GM23338 (cell line): ENCODE results near the gene DNAJB2. TPM values are rescaled to one million over a fixed set of nuclear protein-coding genes. Genes with fewer than 3 reads are reported as not detected.

Experiments
- ATAC-seq: fragments of 200-7000 bp; cut with Tn5 transposase; 3 replicates; pipeline ENCODE4 v1.9.1; 2020
- DNase-seq: peaks from one replicate; pipeline ENCODE4 v3.0.0-alpha.2; 2015; ENCODE audit warnings: low spot score
- H2AFZ ChIP-seq: fragments of 200-600 bp; sonication (generic); 2 replicates; pipeline ENCODE4 v1.8.0; 2016; ENCODE audit warnings: antibody characterized with exemption, mild to moderate bottlenecking, moderate library complexity
- H3F3A ChIP-seq: fragments of 200-600 bp; sonication (generic); replicated peaks from 2 replicates; pipeline ENCODE4 v1.8.0; 2017; ENCODE audit warnings: antibody characterized with exemption, mixed run types, low read depth
- H3K27ac ChIP-seq: fragments of 200-600 bp; sonication (generic); 2 replicates; pipeline ENCODE4 v1.6.1; 2016; ENCODE audit warnings: low read depth
- H3K27me3 ChIP-seq: fragments of 200-600 bp; sonication (generic); 2 replicates; pipeline ENCODE4 v1.8.0; 2016; ENCODE audit warnings: mild to moderate bottlenecking, mixed run types, moderate library complexity; ENCODE audit not compliant: insufficient read depth
- H3K36me3 ChIP-seq: fragments of 200-600 bp; sonication (generic); 2 replicates; pipeline ENCODE4 v1.8.0; 2016; ENCODE audit warnings: mild to moderate bottlenecking; ENCODE audit not compliant: insufficient read depth
- H3K4me1 ChIP-seq: fragments of 200-600 bp; sonication (generic); 2 replicates; pipeline ENCODE4 v1.8.0; 2016; ENCODE audit warnings: mild to moderate bottlenecking, moderate library complexity; ENCODE audit not compliant: insufficient read depth
- H3K4me2 ChIP-seq: fragments of 200-600 bp; sonication (generic); 2 replicates; pipeline ENCODE4 v1.7.1; 2017; ENCODE audit warnings: mixed run types
- H3K4me3 ChIP-seq: fragments of 200-600 bp; sonication (generic); 2 replicates; pipeline ENCODE4 v1.6.1; 2016; ENCODE audit warnings: mixed run types
- H3K79me2 ChIP-seq: fragments of 200-600 bp; sonication (generic); replicated peaks from 2 replicates; pipeline ENCODE4 v1.8.0; 2017; ENCODE audit warnings: mild to moderate bottlenecking; ENCODE audit not compliant: insufficient read depth
- H3K9me2 ChIP-seq: fragments of 200-600 bp; sonication (generic); 2 replicates; pipeline ENCODE4 v1.8.0; 2017; ENCODE audit not compliant: insufficient read depth
- H4K20me1 ChIP-seq: fragments of 200-600 bp; sonication (generic); replicated peaks from 2 replicates; pipeline ENCODE4 v1.8.0; 2017; ENCODE audit warnings: mild to moderate bottlenecking; ENCODE audit not compliant: insufficient read depth
- H3K27ac Mint-ChIP-seq: 2 replicates; pipeline ENCODE4 v1.8.0; 2020; ENCODE audit warnings: inconsistent platforms, mild to moderate bottlenecking, moderate library complexity, mixed read lengths
- H3K27me3 Mint-ChIP-seq: 3 replicates; pipeline ENCODE4 v1.8.0; 2022; ENCODE audit warnings: low read depth, mild to moderate bottlenecking, moderate library complexity, mixed read lengths, inconsistent platforms; ENCODE audit not compliant: insufficient read depth, poor library complexity
- H3K36me3 Mint-ChIP-seq: 3 replicates; pipeline ENCODE4 v1.8.0; 2021; ENCODE audit warnings: low read depth, mild to moderate bottlenecking, inconsistent platforms, moderate library complexity, mixed read lengths
- H3K4me1 Mint-ChIP-seq: 3 replicates; pipeline ENCODE4 v1.8.0; 2020; ENCODE audit warnings: mild to moderate bottlenecking, inconsistent platforms, mixed read lengths
- H3K4me3 Mint-ChIP-seq: 3 replicates; pipeline ENCODE4 v1.8.0; 2021; ENCODE audit warnings: moderate library complexity, mild to moderate bottlenecking, inconsistent platforms, mixed read lengths
- H3K9me3 Mint-ChIP-seq: 3 replicates; pipeline ENCODE4 v1.8.0; 2020; ENCODE audit warnings: moderate library complexity, mild to moderate bottlenecking, inconsistent platforms, mixed read lengths
- CREB1 ChIP-seq: fragments of 250-450 bp; sonication (Bioruptor Pico); IDR thresholded peaks from 2 replicates; pipeline ENCODE4 v1.5.0; 2020; ENCODE audit warnings: low read depth, mild to moderate bottlenecking, moderate library complexity
- EZH2phosphoT487 ChIP-seq: fragments of 200-600 bp; sonication (generic); IDR thresholded peaks from one replicate; pipeline ENCODE4 v1.8.1; 2018; ENCODE audit warnings: antibody characterized with exemption; ENCODE audit not compliant: unreplicated experiment
- JUNB ChIP-seq: IDR thresholded peaks from one replicate; pipeline ENCODE4 v1.6.1; 2016; ENCODE audit warnings: antibody characterized with exemption; ENCODE audit not compliant: unreplicated experiment
- NANOG ChIP-seq: IDR thresholded peaks from 2 replicates; pipeline ENCODE4 v1.6.1; 2016; ENCODE audit warnings: antibody characterized with exemption, borderline replicate concordance
- POLR2AphosphoS5 ChIP-seq: IDR thresholded peaks from 2 replicates; pipeline ENCODE4 v1.6.1; 2016; ENCODE audit warnings: antibody characterized with exemption, low read depth
- STAT1 ChIP-seq: IDR thresholded peaks from one replicate; pipeline ENCODE4 v1.6.1; 2016; ENCODE audit warnings: antibody characterized with exemption; ENCODE audit not compliant: unreplicated experiment
- ZNF331 ChIP-seq: fragments of 250-450 bp; sonication (Bioruptor Pico); IDR thresholded peaks from 2 replicates; pipeline ENCODE4 v1.5.0; 2020; ENCODE audit warnings: low read depth, mild to moderate bottlenecking, moderate library complexity
- ZNF462 ChIP-seq: fragments of 250-450 bp; sonication (Bioruptor Pico); IDR thresholded peaks from 2 replicates; pipeline ENCODE4 v1.5.0; 2020; ENCODE audit warnings: mild to moderate bottlenecking, moderate library complexity
- long read RNA-seq: library from polyadenylated mRNA; unstranded; transcript quantifications from one replicate; pipeline ENCODE4 v2.0.0, GENCODE V29; 2020; ENCODE audit not compliant: unreplicated experiment
- polyA plus RNA-seq: library from polyadenylated mRNA; unstranded; fragments of >200 nt; fragmentation: Nextera tagmentation; extraction: Ambion mirVana; gene quantifications from 2 replicates; pipeline ENCODE4 v1.2.1, GENCODE V29; 2016
- total RNA-seq: library from RNA; depleted of rRNA; stranded (reverse); fragments of >200 nt; shearing (Covaris generic); gene quantifications from 2 replicates; pipeline ENCODE4 v1.2.3, GENCODE V29; 2014; rRNA removed

The DNAJB2 gene
- total RNA-seq: 25.5 and 25.9 TPM in 2 replicates
- 6.4 and 9.0 TPM in 2 replicates for polyA plus RNA-seq
- long read RNA-seq, partial matches to known transcripts: 0 of 1 reads
- long read RNA-seq, other reads (novel, unspliced or antisense): 1 of 1 reads

GRCh38 chr2:219279151-219279915 is at the start of gene DNAJB2:
TSS of gene DNAJB2 (plus strand) at chr2:219279366. CDS start at chr2:219279834, 468 bp downstream.
- H2AFZ ChIP-seq: peak within 1 kb of the TSS; percentile 72
- H3K4me1 Mint-ChIP-seq: peaks cover 37% of the 10 kb centered on the region
- no peaks in the 10 kb centered on the region for H3K79me2 ChIP-seq
- peaks cover 29% of the 10 kb centered on the region for H3K4me1 ChIP-seq
- H3K9me3 Mint-ChIP-seq: no peaks in the 10 kb centered on the region
- peak; percentile 83 for ATAC-seq
- peak within 1 kb of the TSS; percentile 92 for H3K27ac Mint-ChIP-seq
- no peaks in the 10 kb centered on the region for H3K27me3 ChIP-seq
- H3K9me2 ChIP-seq: no peaks in the 10 kb centered on the region
- peaks cover 11% of the 10 kb centered on the region; the same call in 2 of the 3 replicates for H3K36me3 Mint-ChIP-seq
- H3F3A ChIP-seq: no peaks in the 10 kb centered on the region
- peaks cover 18% of the 10 kb centered on the region for H3K27me3 Mint-ChIP-seq
- peak within 1 kb of the TSS; percentile 85 for H3K4me3 Mint-ChIP-seq
- peak within 1 kb of the TSS; percentile 95 for H3K4me2 ChIP-seq
- no peaks in the 10 kb centered on the region; the same call in 1 of the 2 replicates for H3K36me3 ChIP-seq
- TF ChIP-seq EZH2phosphoT487 (no peak), CREB1 (CRISPR knock-in tag) (peak; percentile 89), POLR2AphosphoS5 (peak; percentile 52)
- peak within 1 kb of the TSS; percentile 13; the same call in 1 of the 2 replicates for H3K27ac ChIP-seq
- peak within 1 kb of the TSS; percentile 83 for H3K4me3 ChIP-seq
- peak; percentile 98 for DNase-seq
- no peaks in the 10 kb centered on the region for H4K20me1 ChIP-seq

- Histone ChIP-seq H3K4me2 (peak overlapping the region; percentile 82), H3F3A (peaks cover 7% of the 10 kb centered on the region), H3K4me3 (peak overlapping the region; percentile 76), H3K9me2 (no peaks in the 10 kb centered on the region), H4K20me1 (peaks cover 3% of the 10 kb centered on the region), H3K27ac (peak overlapping the region; percentile 92), H3K27me3 (no peaks in the 10 kb centered on the region), H3K4me1 (peaks cover 12% of the 10 kb centered on the region), H2AFZ (peak overlapping the region; percentile 65), H3K36me3 (peaks cover 22% of the 10 kb centered on the region), H3K79me2 (peaks cover 21% of the 10 kb centered on the region)
- TF ChIP-seq NANOG: no peak
- 0 out of 2 replicates have a peak, but pooled peaks have one; percentile 18 for TF ChIP-seq CREB1 (CRISPR knock-in tag)
- peak overlapping the region; percentile 97 for H3K4me3 Mint-ChIP-seq
- ATAC-seq (peak; percentile 51), DNase-seq (peak; percentile 80)
- H3K27ac Mint-ChIP-seq: peak overlapping the region; percentile 99
- peaks cover 11% of the 10 kb centered on the region for H3K4me1 Mint-ChIP-seq
- H3K36me3 Mint-ChIP-seq: peaks cover 49% of the 10 kb centered on the region
- peaks cover 7% of the 10 kb centered on the region for H3K27me3 Mint-ChIP-seq
- H3K9me3 Mint-ChIP-seq: peaks cover 2% of the 10 kb centered on the region; the same call in 1 of the 3 replicates
Measured at GRCh38 chr2:219230059-219230540, 49.1 kb upstream of the DNAJB2 start.

- Histone ChIP-seq H3K27me3 (no peaks in the 10 kb centered on the region), H3K27ac (no peak overlapping the region), H3K4me2 (no peak overlapping the region), H4K20me1 (peaks cover 3% of the 10 kb centered on the region), H3K4me3 (no peak overlapping the region), H3K79me2 (peaks cover 16% of the 10 kb centered on the region), H3F3A (peaks cover 7% of the 10 kb centered on the region), H2AFZ (no peak overlapping the region), H3K9me2 (no peaks in the 10 kb centered on the region), H3K4me1 (peaks cover 7% of the 10 kb centered on the region), H3K36me3 (peaks cover 27% of the 10 kb centered on the region)
- DNase-seq (no peak), ATAC-seq (no peak)
- peaks cover 5% of the 10 kb centered on the region for H3K27me3 Mint-ChIP-seq
- H3K27ac Mint-ChIP-seq: no peak overlapping the region
- no peak overlapping the region for H3K4me3 Mint-ChIP-seq
- peaks cover 2% of the 10 kb centered on the region; the same call in 1 of the 3 replicates for H3K9me3 Mint-ChIP-seq
- peaks cover 4% of the 10 kb centered on the region for H3K4me1 Mint-ChIP-seq
- H3K36me3 Mint-ChIP-seq: peaks cover 68% of the 10 kb centered on the region
- TF ChIP-seq NANOG (no peak), CREB1 (CRISPR knock-in tag) (no peak), JUNB (no peak), ZNF331 (CRISPR knock-in tag) (no peak), ZNF462 (CRISPR knock-in tag) (no peak), EZH2phosphoT487 (no peak), POLR2AphosphoS5 (no peak), STAT1 (no peak)
Measured at GRCh38 chr2:219234331-219234730, 44.8 kb upstream of the DNAJB2 start.
